Hepatocyte (in vitro differentiated cells): ENCODE results near the gene MED8. TPM values are rescaled to one million over a fixed set of nuclear protein-coding genes. Genes with fewer than 3 reads are reported as not detected.
"Not testable (repeated sequence)": the region's sequence is repeated elsewhere in the genome, so short reads cannot be mapped to it uniquely, and the experiment has no call there.

Experiments
- DNase-seq: peaks from one replicate; pipeline ENCODE4 v3.0.0-alpha.2; 2016; ENCODE audit warnings: low spot score
- H2AFZ ChIP-seq: fragments of 200-600 bp; sonication (generic); 2 replicates; pipeline ENCODE4 v1.6.0; 2016; ENCODE audit warnings: antibody characterized with exemption, mild to moderate bottlenecking
- H3K27ac ChIP-seq: fragments of 200-600 bp; sonication (generic); 2 replicates; pipeline ENCODE4 v1.5.1; 2016; ENCODE audit warnings: mild to moderate bottlenecking
- H3K27me3 ChIP-seq: fragments of 200-600 bp; sonication (generic); 2 replicates; pipeline ENCODE4 v1.6.1; 2016
- H3K36me3 ChIP-seq: fragments of 200-600 bp; sonication (generic); replicated peaks from 2 replicates; pipeline ENCODE4 v1.5.1; 2016; ENCODE audit warnings: low read depth; ENCODE audit not compliant: insufficient read depth
- H3K4me1 ChIP-seq: fragments of 200-600 bp; sonication (generic); 2 replicates; pipeline ENCODE4 v1.5.1; 2016; ENCODE audit warnings: mild to moderate bottlenecking, moderate library complexity; ENCODE audit not compliant: insufficient read depth
- H3K4me2 ChIP-seq: fragments of 200-600 bp; sonication (generic); 2 replicates; pipeline ENCODE4 v1.6.0; 2016
- H3K4me3 ChIP-seq: fragments of 200-600 bp; sonication (generic); 2 replicates; pipeline ENCODE4 v1.5.1; 2016; ENCODE audit warnings: mild to moderate bottlenecking
- H3K79me2 ChIP-seq: fragments of 200-600 bp; sonication (generic); 2 replicates; pipeline ENCODE4 v1.6.0; 2017; ENCODE audit warnings: mild to moderate bottlenecking
- H3K9me2 ChIP-seq: fragments of 200-600 bp; sonication (generic); replicated peaks from 2 replicates; pipeline ENCODE4 v1.6.0; 2017; ENCODE audit warnings: mild to moderate bottlenecking; ENCODE audit not compliant: insufficient read depth
- H3K9me3 ChIP-seq: fragments of 200-600 bp; sonication (generic); 2 replicates; pipeline ENCODE4 v1.5.1; 2016; ENCODE audit warnings: low read depth, mild to moderate bottlenecking
- H4K20me1 ChIP-seq: fragments of 200-600 bp; sonication (generic); 2 replicates; pipeline ENCODE4 v1.6.0; 2016; ENCODE audit warnings: mild to moderate bottlenecking; ENCODE audit not compliant: insufficient read depth, poor library complexity, severe bottlenecking
- EZH2 ChIP-seq: fragments of 200-600 bp; sonication (generic); IDR thresholded peaks from 2 replicates; pipeline ENCODE4 v1.6.1; 2016; ENCODE audit warnings: antibody characterized with exemption, mild to moderate bottlenecking, borderline replicate concordance
- EZH2phosphoT487 ChIP-seq: fragments of 200-600 bp; sonication (generic); IDR thresholded peaks from one replicate; pipeline ENCODE4 v1.6.1; 2018; ENCODE audit warnings: antibody characterized with exemption, mild to moderate bottlenecking, low read depth, moderate library complexity; ENCODE audit not compliant: unreplicated experiment, severe bottlenecking
- WGBS: methylation state at CpG from one replicate; pipeline ENCODE4 v1.1.6; 2016; ENCODE audit warnings: low lambda C conversion rate; ENCODE audit errors: missing lambda C conversion rate; 5-methylcytosine and 5-hydroxymethylcytosine counted together
- polyA plus RNA-seq: library from polyadenylated mRNA; unstranded; fragments of >200 nt; fragmentation: Nextera tagmentation; extraction: Ambion mirVana; gene quantifications from 2 replicates; pipeline ENCODE4 v1.2.1, GENCODE V29; 2016
- total RNA-seq: library from RNA; depleted of rRNA; stranded (reverse); fragments of >200 nt; gene quantifications from 2 replicates; pipeline ENCODE4 v1.2.3, GENCODE V29; 2014
- TF ChIP-seq, protein P1 (sequence below): fragments of 200-600 bp; sonication (generic); IDR thresholded peaks from 2 replicates; pipeline ENCODE4 v1.5.1; 2016; ENCODE audit warnings: antibody characterized with exemption, mild to moderate bottlenecking; ENCODE audit not compliant: poor library complexity

The MED8 gene
- total and polyA plus RNA-seq, 2 experiments from 2014 or later: 58.6 to 68.3 TPM

DNA sequence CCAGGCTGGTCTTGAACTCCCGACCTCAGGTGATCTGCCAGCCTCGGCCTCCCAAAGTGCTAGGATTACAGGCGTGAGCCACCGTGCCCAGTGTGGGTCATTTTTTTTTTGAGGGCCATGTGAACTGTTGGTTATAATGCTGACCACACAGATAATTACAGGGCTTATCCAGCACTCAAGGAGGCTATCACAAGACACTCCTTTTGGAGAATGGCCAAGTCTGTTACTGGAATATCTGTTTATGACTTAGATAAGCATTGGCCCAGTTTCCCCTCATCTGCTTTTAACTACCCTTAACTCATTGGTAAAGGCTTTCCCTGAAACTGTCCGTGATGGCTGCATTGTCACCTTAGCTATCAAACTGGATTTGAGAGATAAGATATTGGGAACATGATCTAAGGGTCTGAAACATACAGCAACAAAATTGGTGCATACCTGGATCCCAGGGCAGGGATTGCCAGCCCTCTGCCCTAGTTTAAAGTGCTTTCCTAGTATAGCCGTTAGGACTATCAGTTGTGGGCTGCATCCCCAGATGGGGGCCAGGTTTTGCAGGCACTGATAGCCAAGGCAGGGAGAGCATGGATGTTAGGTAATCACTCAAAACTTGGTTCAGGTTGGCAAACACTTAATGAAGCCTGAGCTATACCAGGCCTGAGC is 15.7 kb upstream of the MED8 start:
- Histone ChIP-seq H4K20me1 (no peaks in the 10 kb centered on the region), H3K27ac (peak overlapping the region; percentile 11), H3K9me2 (no peaks in the 10 kb centered on the region), H3K4me1 (no peaks in the 10 kb centered on the region), H3K9me3 (no peaks in the 10 kb centered on the region), H3K4me2 (no peak overlapping the region), H3K27me3 (no peaks in the 10 kb centered on the region), H3K4me3 (no peak overlapping the region), H3K79me2 (peaks cover 2% of the 10 kb centered on the region), H2AFZ (no peak overlapping the region), H3K36me3 (no peaks in the 10 kb centered on the region)
- WGBS: 62% methylated on average over 6 of the region's 6 CpGs
- DNase-seq: peak; percentile 72
- TF ChIP-seq, protein P1, sequence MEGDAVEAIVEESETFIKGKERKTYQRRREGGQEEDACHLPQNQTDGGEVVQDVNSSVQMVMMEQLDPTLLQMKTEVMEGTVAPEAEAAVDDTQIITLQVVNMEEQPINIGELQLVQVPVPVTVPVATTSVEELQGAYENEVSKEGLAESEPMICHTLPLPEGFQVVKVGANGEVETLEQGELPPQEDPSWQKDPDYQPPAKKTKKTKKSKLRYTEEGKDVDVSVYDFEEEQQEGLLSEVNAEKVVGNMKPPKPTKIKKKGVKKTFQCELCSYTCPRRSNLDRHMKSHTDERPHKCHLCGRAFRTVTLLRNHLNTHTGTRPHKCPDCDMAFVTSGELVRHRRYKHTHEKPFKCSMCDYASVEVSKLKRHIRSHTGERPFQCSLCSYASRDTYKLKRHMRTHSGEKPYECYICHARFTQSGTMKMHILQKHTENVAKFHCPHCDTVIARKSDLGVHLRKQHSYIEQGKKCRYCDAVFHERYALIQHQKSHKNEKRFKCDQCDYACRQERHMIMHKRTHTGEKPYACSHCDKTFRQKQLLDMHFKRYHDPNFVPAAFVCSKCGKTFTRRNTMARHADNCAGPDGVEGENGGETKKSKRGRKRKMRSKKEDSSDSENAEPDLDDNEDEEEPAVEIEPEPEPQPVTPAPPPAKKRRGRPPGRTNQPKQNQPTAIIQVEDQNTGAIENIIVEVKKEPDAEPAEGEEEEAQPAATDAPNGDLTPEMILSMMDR: no peak
- TF ChIP-seq EZH2 (no peak), EZH2phosphoT487 (no peak)

GRCh38 chr1:43404353-43404752 is 14.8 kb upstream of the MED8 start:
- no peaks in the 10 kb centered on the region for H4K20me1 ChIP-seq
- TF ChIP-seq, protein P1: no peak
- TF ChIP-seq EZH2phosphoT487: no peak
- no peak for TF ChIP-seq EZH2
- peaks cover 7% of the 10 kb centered on the region for H3K79me2 ChIP-seq
- H3K4me2 ChIP-seq: no peak overlapping the region
- H3K27me3 ChIP-seq: no peaks in the 10 kb centered on the region
- whole genome bisulfite sequencing: 99% methylated on average over 6 of the region's 6 CpGs
- no peak overlapping the region for H3K27ac ChIP-seq
- no peaks in the 10 kb centered on the region for H3K9me2 ChIP-seq
- H2AFZ ChIP-seq: no peak overlapping the region
- H3K4me1 ChIP-seq: no peaks in the 10 kb centered on the region
- no peak for DNase-seq
- no peak overlapping the region for H3K4me3 ChIP-seq
- no peaks in the 10 kb centered on the region for H3K9me3 ChIP-seq
- H3K36me3 ChIP-seq: no peaks in the 10 kb centered on the region

DNA sequence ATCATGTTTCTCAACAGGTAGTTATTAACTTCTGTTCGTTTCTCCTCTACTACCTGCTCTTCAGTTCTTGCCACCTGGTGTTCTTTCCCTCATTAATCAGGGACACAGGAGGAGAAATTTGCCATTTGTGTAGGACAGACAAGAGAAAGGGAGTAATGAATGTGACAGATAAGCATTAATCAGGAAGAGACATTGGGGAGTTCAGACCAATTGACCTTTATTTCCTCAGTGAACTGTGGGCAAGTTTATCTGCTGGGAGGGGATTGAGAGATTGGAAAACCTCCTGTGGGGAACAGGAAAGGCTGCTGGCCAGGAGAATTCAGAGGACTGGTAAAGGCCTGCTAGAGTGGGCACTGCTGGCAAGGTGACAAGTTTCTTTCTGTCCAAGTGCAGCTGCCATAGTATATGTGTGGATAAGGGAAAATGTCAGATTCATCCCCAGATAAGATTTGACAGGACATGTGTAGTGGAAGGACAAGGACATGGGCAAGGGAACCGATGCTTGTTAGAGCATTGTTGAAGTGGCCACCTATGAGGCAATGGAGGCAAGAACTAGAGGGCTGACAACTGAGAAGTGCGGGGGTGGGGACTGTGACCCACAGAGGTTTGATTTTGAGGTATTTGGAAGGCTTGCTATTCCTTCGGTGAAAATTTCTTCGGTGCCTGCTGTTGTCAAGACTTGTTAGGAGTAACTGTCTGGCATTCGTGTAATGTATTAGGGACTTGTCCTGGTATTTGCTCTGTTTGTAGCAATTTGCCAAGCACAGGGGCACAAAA is 12.7 kb upstream of the MED8 start:
- Histone ChIP-seq H3K4me3 (no peak overlapping the region), H3K27me3 (no peaks in the 10 kb centered on the region), H3K4me2 (no peak overlapping the region), H3K36me3 (no peaks in the 10 kb centered on the region), H3K9me3 (no peaks in the 10 kb centered on the region), H3K27ac (no peak overlapping the region), H3K79me2 (peaks cover 23% of the 10 kb centered on the region), H4K20me1 (no peaks in the 10 kb centered on the region), H2AFZ (no peak overlapping the region), H3K4me1 (no peaks in the 10 kb centered on the region), H3K9me2 (no peaks in the 10 kb centered on the region)
- 95% methylated on average over 6 of the region's 6 CpGs for WGBS
- TF ChIP-seq, protein P1: no peak
- TF ChIP-seq EZH2phosphoT487 (no peak), EZH2 (no peak)
- no peak for DNase-seq

GRCh38 chr1:43400441-43400840 is 10.8 kb upstream of the MED8 start:
- 97% methylated on average over 9 of the region's 9 CpGs for WGBS
- not testable (repeated sequence) for H3K4me2 ChIP-seq, H3K4me1 ChIP-seq, H4K20me1 ChIP-seq, H3K27ac ChIP-seq, H3K4me3 ChIP-seq, H3K9me3 ChIP-seq, H3K36me3 ChIP-seq, DNase-seq, H3K27me3 ChIP-seq, H2AFZ ChIP-seq, H3K9me2 ChIP-seq
- H3K79me2 ChIP-seq: peaks cover 40% of the 10 kb centered on the region
